ENCODE data around the gene AGTPBP1. TPM values are rescaled to one million over a fixed set of nuclear protein-coding genes. Genes with fewer than 3 reads are reported as not detected.

AGTPBP1 gene
- total RNA-seq, 1 experiment from 2014 or later = 54.7 TPM

DNA sequence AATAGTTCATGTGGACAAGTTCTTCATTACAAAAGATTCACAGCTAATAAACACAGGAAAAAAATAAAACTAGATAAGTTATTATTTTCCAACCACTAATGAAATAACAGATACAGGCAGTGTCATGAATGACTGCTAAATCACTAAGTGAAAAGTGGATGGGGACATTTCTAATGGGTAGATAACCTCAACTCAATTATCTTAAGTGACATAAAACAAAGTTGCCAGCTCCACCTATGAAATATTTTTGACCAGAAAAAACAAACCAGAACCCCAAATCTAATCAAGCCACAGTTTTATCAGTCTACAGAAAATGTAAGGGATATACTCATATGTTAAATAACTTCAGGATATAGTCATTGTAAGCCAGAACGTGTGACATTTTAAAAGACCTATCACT is 74.4 kb downstream of the AGTPBP1 start (continued):
- no peak for TF ChIP-seq JAZF1 (CRISPR knock-in tag; IDR thresholded peaks at IDR 0.05)
- TF ChIP-seq, protein P1, sequence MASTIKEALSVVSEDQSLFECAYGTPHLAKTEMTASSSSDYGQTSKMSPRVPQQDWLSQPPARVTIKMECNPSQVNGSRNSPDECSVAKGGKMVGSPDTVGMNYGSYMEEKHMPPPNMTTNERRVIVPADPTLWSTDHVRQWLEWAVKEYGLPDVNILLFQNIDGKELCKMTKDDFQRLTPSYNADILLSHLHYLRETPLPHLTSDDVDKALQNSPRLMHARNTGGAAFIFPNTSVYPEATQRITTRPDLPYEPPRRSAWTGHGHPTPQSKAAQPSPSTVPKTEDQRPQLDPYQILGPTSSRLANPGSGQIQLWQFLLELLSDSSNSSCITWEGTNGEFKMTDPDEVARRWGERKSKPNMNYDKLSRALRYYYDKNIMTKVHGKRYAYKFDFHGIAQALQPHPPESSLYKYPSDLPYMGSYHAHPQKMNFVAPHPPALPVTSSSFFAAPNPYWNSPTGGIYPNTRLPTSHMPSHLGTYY (CRISPR knock-in tag; IDR thresholded peaks at IDR 0.05) = no peak
- TF ChIP-seq, protein P2, sequence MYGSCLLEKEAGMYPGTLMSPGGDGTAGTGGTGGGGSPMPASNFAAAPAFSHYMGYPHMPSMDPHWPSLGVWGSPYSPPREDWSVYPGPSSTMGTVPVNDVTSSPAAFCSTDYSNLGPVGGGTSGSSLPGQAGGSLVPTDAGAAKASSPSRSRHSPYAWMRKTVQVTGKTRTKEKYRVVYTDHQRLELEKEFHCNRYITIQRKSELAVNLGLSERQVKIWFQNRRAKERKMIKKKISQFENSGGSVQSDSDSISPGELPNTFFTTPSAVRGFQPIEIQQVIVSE (CRISPR knock-in tag; IDR thresholded peaks at IDR 0.05; ENCODE audit: borderline replicate concordance) = no peak
- no peak for TF ChIP-seq RORB (CRISPR knock-in tag; IDR thresholded peaks at IDR 0.05)
- no peak for TF ChIP-seq RELA (CRISPR knock-in tag; IDR thresholded peaks at IDR 0.05; ENCODE audit: borderline replicate concordance)

DNA sequence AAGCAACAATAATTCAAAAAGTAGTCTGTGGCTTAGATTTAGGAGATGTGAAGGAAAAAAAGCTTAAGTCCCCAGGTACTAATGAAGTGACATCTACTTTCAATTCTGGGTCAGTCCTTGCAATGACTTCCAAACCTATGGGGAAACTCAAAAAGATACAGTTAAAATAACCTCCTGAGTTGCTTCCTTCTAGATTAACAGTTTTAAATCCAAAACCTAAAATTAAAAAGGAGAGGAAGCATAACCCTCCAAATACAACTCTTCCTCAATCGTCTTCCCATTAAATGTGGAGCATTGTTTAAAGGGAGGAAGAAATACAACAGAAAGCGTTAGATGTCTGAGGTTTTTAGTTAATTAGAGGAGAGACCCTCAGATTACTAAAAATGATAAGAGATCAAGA is 75.7 kb downstream of the AGTPBP1 start:
- no peak for TF ChIP-seq NFE2L1 (CRISPR knock-in tag; IDR thresholded peaks at IDR 0.05)
- DNase-seq (ENCODE audit: low spot score) (no peak), ATAC-seq (no peak)
- no peaks in the 10 kb centered on the region for H3K27me3 Mint-ChIP-seq (ENCODE audit: low read depth)
- peaks cover 2% of the 10 kb centered on the region; the same call in 1 of the 2 replicates for H3K36me3 Mint-ChIP-seq
- ChIA-PET POLR2A (no interaction called here), CTCF (no interaction called here)
- no peak overlapping the region for H3K4me3 Mint-ChIP-seq
- peaks cover 4% of the 10 kb centered on the region; the same call in 1 of the 2 replicates for H3K4me1 Mint-ChIP-seq
- no peaks in the 10 kb centered on the region for H3K9me3 Mint-ChIP-seq
- H3K27ac Mint-ChIP-seq = no peak overlapping the region

DNA sequence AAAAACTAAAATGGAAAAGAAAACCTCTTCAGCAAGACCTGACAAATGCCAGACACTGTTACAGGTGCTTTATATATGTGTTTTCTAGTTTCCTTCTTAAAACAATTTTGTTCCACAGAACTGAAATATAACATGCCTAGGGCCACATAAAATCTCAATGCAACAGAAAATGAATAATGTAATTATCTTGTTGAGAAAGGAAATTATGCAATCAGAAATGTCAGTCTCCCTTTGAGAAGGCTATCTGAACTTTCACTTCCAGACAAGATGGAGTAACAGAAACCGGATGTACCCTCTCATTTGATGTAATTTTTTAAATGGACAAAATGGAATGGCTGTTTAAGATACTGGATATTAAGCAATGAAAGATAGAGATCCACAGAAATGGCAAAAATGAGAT is 79.2 kb downstream of the AGTPBP1 start:
- H3K27me3 Mint-ChIP-seq (ENCODE audit: low read depth) = no peaks in the 10 kb centered on the region
- ChIA-PET POLR2A (no interaction called here), CTCF (no interaction called here)
- no peak overlapping the region for H3K4me3 Mint-ChIP-seq
- H3K9me3 Mint-ChIP-seq = no peaks in the 10 kb centered on the region
- H3K36me3 Mint-ChIP-seq = no peaks in the 10 kb centered on the region
- no peak for ATAC-seq
- H3K27ac Mint-ChIP-seq = no peak overlapping the region
- no peak for DNase-seq (ENCODE audit: low spot score)
- H3K4me1 Mint-ChIP-seq = peaks cover 4% of the 10 kb centered on the region; the same call in 1 of the 2 replicates
- TF ChIP-seq ZNF423 (CRISPR knock-in tag; IDR thresholded peaks at IDR 0.05) (no peak), NFYB (CRISPR knock-in tag; conservative IDR thresholded peaks at IDR 0.05; ENCODE audit: low read depth) (no peak), NFE2L1 (CRISPR knock-in tag; IDR thresholded peaks at IDR 0.05) (no peak), CREB1 (CRISPR knock-in tag; IDR thresholded peaks at IDR 0.05) (no peak), SMAD4 (CRISPR knock-in tag; IDR thresholded peaks at IDR 0.05) (no peak), ZNF232 (CRISPR knock-in tag; IDR thresholded peaks at IDR 0.05) (no peak), KAT7 (CRISPR knock-in tag; IDR thresholded peaks at IDR 0.05; ENCODE audit: borderline replicate concordance) (no peak), RELA (CRISPR knock-in tag; IDR thresholded peaks at IDR 0.05; ENCODE audit: borderline replicate concordance) (no peak), GTF2I (CRISPR knock-in tag; conservative IDR thresholded peaks at IDR 0.05) (no peak), FOXP1 (CRISPR knock-in tag; IDR thresholded peaks at IDR 0.05; ENCODE audit: borderline replicate concordance) (no peak), CBFB (CRISPR knock-in tag; IDR thresholded peaks at IDR 0.05; ENCODE audit: low read depth) (no peak)
- TF ChIP-seq, protein P1 (CRISPR knock-in tag; IDR thresholded peaks at IDR 0.05) = no peak
- TF ChIP-seq, protein P3, sequence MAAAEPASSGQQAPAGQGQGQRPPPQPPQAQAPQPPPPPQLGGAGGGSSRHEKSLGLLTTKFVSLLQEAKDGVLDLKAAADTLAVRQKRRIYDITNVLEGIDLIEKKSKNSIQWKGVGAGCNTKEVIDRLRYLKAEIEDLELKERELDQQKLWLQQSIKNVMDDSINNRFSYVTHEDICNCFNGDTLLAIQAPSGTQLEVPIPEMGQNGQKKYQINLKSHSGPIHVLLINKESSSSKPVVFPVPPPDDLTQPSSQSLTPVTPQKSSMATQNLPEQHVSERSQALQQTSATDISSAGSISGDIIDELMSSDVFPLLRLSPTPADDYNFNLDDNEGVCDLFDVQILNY (CRISPR knock-in tag; IDR thresholded peaks at IDR 0.05) = no peak
- TF ChIP-seq, protein P4, sequence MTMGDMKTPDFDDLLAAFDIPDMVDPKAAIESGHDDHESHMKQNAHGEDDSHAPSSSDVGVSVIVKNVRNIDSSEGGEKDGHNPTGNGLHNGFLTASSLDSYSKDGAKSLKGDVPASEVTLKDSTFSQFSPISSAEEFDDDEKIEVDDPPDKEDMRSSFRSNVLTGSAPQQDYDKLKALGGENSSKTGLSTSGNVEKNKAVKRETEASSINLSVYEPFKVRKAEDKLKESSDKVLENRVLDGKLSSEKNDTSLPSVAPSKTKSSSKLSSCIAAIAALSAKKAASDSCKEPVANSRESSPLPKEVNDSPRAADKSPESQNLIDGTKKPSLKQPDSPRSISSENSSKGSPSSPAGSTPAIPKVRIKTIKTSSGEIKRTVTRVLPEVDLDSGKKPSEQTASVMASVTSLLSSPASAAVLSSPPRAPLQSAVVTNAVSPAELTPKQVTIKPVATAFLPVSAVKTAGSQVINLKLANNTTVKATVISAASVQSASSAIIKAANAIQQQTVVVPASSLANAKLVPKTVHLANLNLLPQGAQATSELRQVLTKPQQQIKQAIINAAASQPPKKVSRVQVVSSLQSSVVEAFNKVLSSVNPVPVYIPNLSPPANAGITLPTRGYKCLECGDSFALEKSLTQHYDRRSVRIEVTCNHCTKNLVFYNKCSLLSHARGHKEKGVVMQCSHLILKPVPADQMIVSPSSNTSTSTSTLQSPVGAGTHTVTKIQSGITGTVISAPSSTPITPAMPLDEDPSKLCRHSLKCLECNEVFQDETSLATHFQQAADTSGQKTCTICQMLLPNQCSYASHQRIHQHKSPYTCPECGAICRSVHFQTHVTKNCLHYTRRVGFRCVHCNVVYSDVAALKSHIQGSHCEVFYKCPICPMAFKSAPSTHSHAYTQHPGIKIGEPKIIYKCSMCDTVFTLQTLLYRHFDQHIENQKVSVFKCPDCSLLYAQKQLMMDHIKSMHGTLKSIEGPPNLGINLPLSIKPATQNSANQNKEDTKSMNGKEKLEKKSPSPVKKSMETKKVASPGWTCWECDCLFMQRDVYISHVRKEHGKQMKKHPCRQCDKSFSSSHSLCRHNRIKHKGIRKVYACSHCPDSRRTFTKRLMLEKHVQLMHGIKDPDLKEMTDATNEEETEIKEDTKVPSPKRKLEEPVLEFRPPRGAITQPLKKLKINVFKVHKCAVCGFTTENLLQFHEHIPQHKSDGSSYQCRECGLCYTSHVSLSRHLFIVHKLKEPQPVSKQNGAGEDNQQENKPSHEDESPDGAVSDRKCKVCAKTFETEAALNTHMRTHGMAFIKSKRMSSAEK (CRISPR knock-in tag; IDR thresholded peaks at IDR 0.05; ENCODE audit: borderline replicate concordance) = no peak
- TF ChIP-seq, protein P5, sequence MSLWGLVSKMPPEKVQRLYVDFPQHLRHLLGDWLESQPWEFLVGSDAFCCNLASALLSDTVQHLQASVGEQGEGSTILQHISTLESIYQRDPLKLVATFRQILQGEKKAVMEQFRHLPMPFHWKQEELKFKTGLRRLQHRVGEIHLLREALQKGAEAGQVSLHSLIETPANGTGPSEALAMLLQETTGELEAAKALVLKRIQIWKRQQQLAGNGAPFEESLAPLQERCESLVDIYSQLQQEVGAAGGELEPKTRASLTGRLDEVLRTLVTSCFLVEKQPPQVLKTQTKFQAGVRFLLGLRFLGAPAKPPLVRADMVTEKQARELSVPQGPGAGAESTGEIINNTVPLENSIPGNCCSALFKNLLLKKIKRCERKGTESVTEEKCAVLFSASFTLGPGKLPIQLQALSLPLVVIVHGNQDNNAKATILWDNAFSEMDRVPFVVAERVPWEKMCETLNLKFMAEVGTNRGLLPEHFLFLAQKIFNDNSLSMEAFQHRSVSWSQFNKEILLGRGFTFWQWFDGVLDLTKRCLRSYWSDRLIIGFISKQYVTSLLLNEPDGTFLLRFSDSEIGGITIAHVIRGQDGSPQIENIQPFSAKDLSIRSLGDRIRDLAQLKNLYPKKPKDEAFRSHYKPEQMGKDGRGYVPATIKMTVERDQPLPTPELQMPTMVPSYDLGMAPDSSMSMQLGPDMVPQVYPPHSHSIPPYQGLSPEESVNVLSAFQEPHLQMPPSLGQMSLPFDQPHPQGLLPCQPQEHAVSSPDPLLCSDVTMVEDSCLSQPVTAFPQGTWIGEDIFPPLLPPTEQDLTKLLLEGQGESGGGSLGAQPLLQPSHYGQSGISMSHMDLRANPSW (CRISPR knock-in tag; conservative IDR thresholded peaks at IDR 0.05; ENCODE audit: low read depth) = no peak
- TF ChIP-seq, protein P6, sequence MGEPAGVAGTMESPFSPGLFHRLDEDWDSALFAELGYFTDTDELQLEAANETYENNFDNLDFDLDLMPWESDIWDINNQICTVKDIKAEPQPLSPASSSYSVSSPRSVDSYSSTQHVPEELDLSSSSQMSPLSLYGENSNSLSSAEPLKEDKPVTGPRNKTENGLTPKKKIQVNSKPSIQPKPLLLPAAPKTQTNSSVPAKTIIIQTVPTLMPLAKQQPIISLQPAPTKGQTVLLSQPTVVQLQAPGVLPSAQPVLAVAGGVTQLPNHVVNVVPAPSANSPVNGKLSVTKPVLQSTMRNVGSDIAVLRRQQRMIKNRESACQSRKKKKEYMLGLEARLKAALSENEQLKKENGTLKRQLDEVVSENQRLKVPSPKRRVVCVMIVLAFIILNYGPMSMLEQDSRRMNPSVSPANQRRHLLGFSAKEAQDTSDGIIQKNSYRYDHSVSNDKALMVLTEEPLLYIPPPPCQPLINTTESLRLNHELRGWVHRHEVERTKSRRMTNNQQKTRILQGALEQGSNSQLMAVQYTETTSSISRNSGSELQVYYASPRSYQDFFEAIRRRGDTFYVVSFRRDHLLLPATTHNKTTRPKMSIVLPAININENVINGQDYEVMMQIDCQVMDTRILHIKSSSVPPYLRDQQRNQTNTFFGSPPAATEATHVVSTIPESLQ (CRISPR knock-in tag; IDR thresholded peaks at IDR 0.05) = no peak
